Measurements from ENCODE around the gene CCDC134.

DNA sequence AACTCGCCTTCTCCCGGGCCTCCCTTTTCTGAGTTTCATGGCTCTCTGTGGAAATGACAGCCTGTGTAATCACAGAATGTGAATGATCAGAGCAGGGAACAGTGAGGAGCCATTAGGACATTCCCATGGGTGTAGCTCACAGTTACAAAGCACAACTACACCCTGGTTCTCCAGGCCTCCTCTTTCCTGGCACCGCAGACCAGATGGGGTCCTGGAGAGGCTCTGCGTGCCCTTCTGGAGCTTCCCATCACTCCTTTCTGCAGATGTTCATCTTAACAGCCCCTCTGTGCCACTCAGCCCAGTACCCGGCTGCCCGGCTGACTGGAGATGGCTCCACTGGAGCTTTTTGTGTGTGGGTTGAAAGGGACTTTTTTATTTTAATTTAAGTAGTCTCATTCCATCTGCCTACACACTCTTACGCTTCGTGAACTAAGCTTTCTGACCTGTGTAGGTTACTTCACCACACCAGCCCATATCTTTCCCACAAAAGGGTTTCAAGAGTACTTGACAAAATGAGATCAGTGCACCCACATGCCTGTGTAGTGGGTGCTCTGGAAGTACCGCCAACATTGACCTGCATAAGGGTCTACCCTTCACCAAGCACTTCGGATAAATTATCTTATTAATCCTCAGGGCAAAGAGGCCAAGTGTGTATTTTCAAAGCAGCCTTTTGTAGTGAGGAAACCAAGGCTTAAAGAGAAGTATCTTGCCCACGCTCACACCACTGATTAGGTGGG lies 62.2 kb downstream of the CCDC134 start:
- TF ChIP-seq, protein P1, sequence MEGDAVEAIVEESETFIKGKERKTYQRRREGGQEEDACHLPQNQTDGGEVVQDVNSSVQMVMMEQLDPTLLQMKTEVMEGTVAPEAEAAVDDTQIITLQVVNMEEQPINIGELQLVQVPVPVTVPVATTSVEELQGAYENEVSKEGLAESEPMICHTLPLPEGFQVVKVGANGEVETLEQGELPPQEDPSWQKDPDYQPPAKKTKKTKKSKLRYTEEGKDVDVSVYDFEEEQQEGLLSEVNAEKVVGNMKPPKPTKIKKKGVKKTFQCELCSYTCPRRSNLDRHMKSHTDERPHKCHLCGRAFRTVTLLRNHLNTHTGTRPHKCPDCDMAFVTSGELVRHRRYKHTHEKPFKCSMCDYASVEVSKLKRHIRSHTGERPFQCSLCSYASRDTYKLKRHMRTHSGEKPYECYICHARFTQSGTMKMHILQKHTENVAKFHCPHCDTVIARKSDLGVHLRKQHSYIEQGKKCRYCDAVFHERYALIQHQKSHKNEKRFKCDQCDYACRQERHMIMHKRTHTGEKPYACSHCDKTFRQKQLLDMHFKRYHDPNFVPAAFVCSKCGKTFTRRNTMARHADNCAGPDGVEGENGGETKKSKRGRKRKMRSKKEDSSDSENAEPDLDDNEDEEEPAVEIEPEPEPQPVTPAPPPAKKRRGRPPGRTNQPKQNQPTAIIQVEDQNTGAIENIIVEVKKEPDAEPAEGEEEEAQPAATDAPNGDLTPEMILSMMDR (conservative IDR thresholded peaks at IDR 0.05; ENCODE audit: low read depth, low read length), result no peak
- TF ChIP-seq EZH2 (IDR thresholded peaks at IDR 0.05; ENCODE audit: low read length, unreplicated experiment), result no peak
